CD14-positive monocyte (primary cell): Measurements from ENCODE around the gene SMURF1. TPM values are rescaled to one million over a fixed set of nuclear protein-coding genes. Genes with fewer than 3 reads are reported as not detected.

ENCODE experiments used
- DNase-seq, 3 donors: peaks; one replicate each; pipeline ENCODE4 v3.0.0-alpha.2; 2011 to 2022
- H2AFZ ChIP-seq: 2 replicates; pipeline ENCODE4 v1.6.0; 2012; ENCODE audit warnings: mild to moderate bottlenecking, low read depth, low read length, inconsistent platforms; ENCODE audit not compliant: insufficient read depth, poor library complexity, severe bottlenecking
- H3K27ac ChIP-seq, 2 donors: 1 replicate in 1 of 2; 2 replicates in 1 of 2; pipeline ENCODE4 v1.5.1; 2012 to 2013; ENCODE audit warnings: low read length in 2 of 2, control low read depth in 1 of 2, inconsistent platforms in 1 of 2, low read depth in 1 of 2, mild to moderate bottlenecking in 1 of 2
- H3K27me3 ChIP-seq, 2 donors: one replicate each; pipeline versions ENCODE4 v1.6.0 to v1.6.1; 2011 to 2013; ENCODE audit warnings: low read length in 2 of 2; ENCODE audit not compliant: control insufficient read depth in 2 of 2, insufficient read depth in 2 of 2
- H3K36me3 ChIP-seq, 2 donors: replicated peaks in 1 of 2; 1 replicate in 1 of 2; 2 replicates in 1 of 2; pipeline versions ENCODE4 v1.5.1 to v1.6.1; 2012 to 2013; ENCODE audit warnings: low read length in 2 of 2, control low read depth in 1 of 2, inconsistent platforms in 1 of 2, mild to moderate bottlenecking in 1 of 2; ENCODE audit not compliant: insufficient read depth in 2 of 2, control insufficient read depth in 1 of 2
- H3K4me1 ChIP-seq, 2 donors: 1 replicate in 1 of 2; 2 replicates in 1 of 2; pipeline versions ENCODE4 v1.5.1 to v1.6.1; 2012 to 2013; ENCODE audit warnings: low read length in 2 of 2, control low read depth in 1 of 2, inconsistent platforms in 1 of 2, mild to moderate bottlenecking in 1 of 2, moderate library complexity in 1 of 2; ENCODE audit not compliant: insufficient read depth in 2 of 2, control insufficient read depth in 1 of 2
- H3K4me2 ChIP-seq: replicated peaks from 2 replicates; pipeline ENCODE3; 2012; ENCODE audit warnings: low read length, moderate library complexity, mild to moderate bottlenecking; ENCODE audit not compliant: poor library complexity, severe bottlenecking; ENCODE audit errors: extremely low read depth
- H3K4me3 ChIP-seq, 3 experiments: fragments of 200-600 bp in 1 of 3; sonication (generic) in 1 of 3; replicated peaks in 1 of 3; 1 replicate in 2 of 3; 2 replicates in 1 of 3; pipeline ENCODE4 v1.5.1; 2011 to 2013; ENCODE audit warnings: low read length in 3 of 3, mild to moderate bottlenecking in 3 of 3, control low read depth in 2 of 3, low read depth in 2 of 3, inconsistent platforms in 1 of 3, moderate library complexity in 1 of 3
- H3K79me2 ChIP-seq: 2 replicates; pipeline ENCODE4 v1.6.0; 2012; ENCODE audit warnings: mild to moderate bottlenecking, control low read depth, inconsistent platforms, low read length, moderate library complexity; ENCODE audit not compliant: insufficient read depth
- H3K9ac ChIP-seq: 2 replicates; pipeline ENCODE4 v1.6.0; 2017; ENCODE audit warnings: low read length, mild to moderate bottlenecking; ENCODE audit not compliant: insufficient read depth, poor library complexity, severe bottlenecking
- H3K9me3 ChIP-seq, 2 donors: replicated peaks in 1 of 2; 1 replicate in 1 of 2; 2 replicates in 1 of 2; pipeline versions ENCODE4 v1.5.1 to v1.6.1; 2012 to 2013; ENCODE audit warnings: low read length in 2 of 2, control low read depth in 1 of 2; ENCODE audit not compliant: control insufficient read depth in 1 of 2, insufficient read depth in 1 of 2
- H4K20me1 ChIP-seq: 2 replicates; pipeline ENCODE4 v1.6.0; 2012; ENCODE audit warnings: mild to moderate bottlenecking, low read length, control low read depth, moderate library complexity; ENCODE audit not compliant: insufficient read depth
- H3K27ac Mint-ChIP-seq, 7 donors: one replicate each; pipeline ENCODE4 v1.8.0; 2020; ENCODE audit warnings: mild to moderate bottlenecking in 7 of 7, mixed read lengths in 7 of 7, moderate library complexity in 6 of 7, inconsistent platforms in 2 of 7
- H3K27me3 Mint-ChIP-seq, 3 donors: one replicate each; pipeline ENCODE4 v1.8.0; 2021 to 2022; ENCODE audit warnings: low read depth in 3 of 3, mild to moderate bottlenecking in 3 of 3, mixed read lengths in 3 of 3, moderate library complexity in 3 of 3, inconsistent platforms in 1 of 3
- H3K36me3 Mint-ChIP-seq, 2 donors: one replicate each; pipeline ENCODE4 v1.8.0; 2020; ENCODE audit warnings: mixed read lengths in 2 of 2, inconsistent platforms in 1 of 2, mild to moderate bottlenecking in 1 of 2
- H3K4me1 Mint-ChIP-seq: one replicate; pipeline ENCODE4 v1.8.0; 2020; ENCODE audit warnings: mild to moderate bottlenecking, mixed read lengths
- H3K4me3 Mint-ChIP-seq, 2 donors: one replicate each; pipeline ENCODE4 v1.8.0; 2020; ENCODE audit warnings: mild to moderate bottlenecking in 2 of 2, mixed read lengths in 2 of 2, moderate library complexity in 1 of 2
- H3K9me3 Mint-ChIP-seq, 7 donors: one replicate each; pipeline ENCODE4 v1.8.0; 2020 to 2022; ENCODE audit warnings: mixed read lengths in 7 of 7, mild to moderate bottlenecking in 6 of 7, moderate library complexity in 6 of 7, inconsistent platforms in 2 of 7
- WGBS: methylation state at CpG from one replicate; pipeline ENCODE4 v1.1.5; 2013; ENCODE audit warnings: missing lambda C conversion rate; ENCODE audit not compliant: insufficient coverage; 5-methylcytosine and 5-hydroxymethylcytosine counted together
- intact Hi-C, 2 donors: fragments of 100-400 bp; cut with micrococcal nuclease; formaldehyde crosslinking; loops; one replicate each; pipeline versions ENCODE4 v1.15.0 to v1.15.1; 2023
- polyA plus RNA-seq, 3 donors: library from polyadenylated mRNA; depleted of rRNA in 1 of 3; unstranded in 2 of 3; stranded (reverse) in 1 of 3; fragments of 300-500 nt in 2 of 3; fragments of >200 nt in 1 of 3; fragmentation: Illumina TruSeq in 2 of 3; gene quantifications; 1 replicate in 2 of 3; 2 replicates in 1 of 3; pipeline ENCODE4 v1.2.3, GENCODE V29; 2012 to 2021
- TF ChIP-seq, protein P1 (sequence below): fragments of 200-600 bp; IDR thresholded peaks from one replicate; pipeline ENCODE4 v1.8.0; 2022; ENCODE audit warnings: antibody characterized with exemption, mild to moderate bottlenecking

Gene SMURF1
- polyA plus RNA-seq, 3 donors: 0.48 to 15.8 (median 1.6) TPM

DNA sequence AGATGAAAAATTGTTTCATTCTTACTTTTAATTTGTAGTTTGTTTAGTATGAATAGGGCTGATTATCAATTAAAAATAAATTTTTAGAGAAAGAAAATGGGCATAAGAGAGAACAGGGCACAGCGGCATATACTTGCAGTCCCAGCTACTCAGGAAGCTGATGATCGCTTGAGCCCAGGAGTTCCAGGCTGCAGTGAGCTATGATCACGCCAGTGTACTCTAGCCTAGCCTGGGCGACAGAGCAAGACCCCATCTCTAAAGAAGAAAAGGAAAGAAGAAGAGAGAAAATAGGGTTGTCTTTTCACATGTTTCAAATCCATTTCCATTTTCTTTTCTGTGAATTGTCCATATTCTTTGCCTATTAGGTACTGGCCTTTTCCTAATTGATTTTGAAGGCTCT is 8.0 kb downstream of the SMURF1 start:
- H2AFZ ChIP-seq: no peak overlapping the region
- no peak overlapping the region for H3K4me3 ChIP-seq
- H3K9ac ChIP-seq: no peak overlapping the region
- H3K27ac ChIP-seq: no peak overlapping the region
- peaks cover 100% of the 10 kb centered on the region for H3K79me2 ChIP-seq
- TF ChIP-seq, protein P1, sequence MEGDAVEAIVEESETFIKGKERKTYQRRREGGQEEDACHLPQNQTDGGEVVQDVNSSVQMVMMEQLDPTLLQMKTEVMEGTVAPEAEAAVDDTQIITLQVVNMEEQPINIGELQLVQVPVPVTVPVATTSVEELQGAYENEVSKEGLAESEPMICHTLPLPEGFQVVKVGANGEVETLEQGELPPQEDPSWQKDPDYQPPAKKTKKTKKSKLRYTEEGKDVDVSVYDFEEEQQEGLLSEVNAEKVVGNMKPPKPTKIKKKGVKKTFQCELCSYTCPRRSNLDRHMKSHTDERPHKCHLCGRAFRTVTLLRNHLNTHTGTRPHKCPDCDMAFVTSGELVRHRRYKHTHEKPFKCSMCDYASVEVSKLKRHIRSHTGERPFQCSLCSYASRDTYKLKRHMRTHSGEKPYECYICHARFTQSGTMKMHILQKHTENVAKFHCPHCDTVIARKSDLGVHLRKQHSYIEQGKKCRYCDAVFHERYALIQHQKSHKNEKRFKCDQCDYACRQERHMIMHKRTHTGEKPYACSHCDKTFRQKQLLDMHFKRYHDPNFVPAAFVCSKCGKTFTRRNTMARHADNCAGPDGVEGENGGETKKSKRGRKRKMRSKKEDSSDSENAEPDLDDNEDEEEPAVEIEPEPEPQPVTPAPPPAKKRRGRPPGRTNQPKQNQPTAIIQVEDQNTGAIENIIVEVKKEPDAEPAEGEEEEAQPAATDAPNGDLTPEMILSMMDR: no peak
- no peak overlapping the region for H3K27ac Mint-ChIP-seq
- intact Hi-C loops: no loop called here
- no peaks in the 10 kb centered on the region for H3K27me3 ChIP-seq
- no peak overlapping the region for H3K4me2 ChIP-seq
- no peaks in the 10 kb centered on the region for H3K9me3 Mint-ChIP-seq
- H3K36me3 Mint-ChIP-seq: peaks cover 0 to 8% of the 10 kb centered on the region in 2 donors
- 93% methylated on average over 2 of the region's 4 CpGs for WGBS
- peaks cover 0 to 9% of the 10 kb centered on the region in 2 donors for H3K4me1 ChIP-seq
- no peaks in the 10 kb centered on the region for H3K9me3 ChIP-seq
- H3K4me1 Mint-ChIP-seq: peaks cover 38% of the 10 kb centered on the region
- H4K20me1 ChIP-seq: peaks cover 100% of the 10 kb centered on the region
- no peak for DNase-seq
- no peak overlapping the region for H3K4me3 Mint-ChIP-seq
- no peaks in the 10 kb centered on the region for H3K27me3 Mint-ChIP-seq
- no peaks in the 10 kb centered on the region for H3K36me3 ChIP-seq

DNA sequence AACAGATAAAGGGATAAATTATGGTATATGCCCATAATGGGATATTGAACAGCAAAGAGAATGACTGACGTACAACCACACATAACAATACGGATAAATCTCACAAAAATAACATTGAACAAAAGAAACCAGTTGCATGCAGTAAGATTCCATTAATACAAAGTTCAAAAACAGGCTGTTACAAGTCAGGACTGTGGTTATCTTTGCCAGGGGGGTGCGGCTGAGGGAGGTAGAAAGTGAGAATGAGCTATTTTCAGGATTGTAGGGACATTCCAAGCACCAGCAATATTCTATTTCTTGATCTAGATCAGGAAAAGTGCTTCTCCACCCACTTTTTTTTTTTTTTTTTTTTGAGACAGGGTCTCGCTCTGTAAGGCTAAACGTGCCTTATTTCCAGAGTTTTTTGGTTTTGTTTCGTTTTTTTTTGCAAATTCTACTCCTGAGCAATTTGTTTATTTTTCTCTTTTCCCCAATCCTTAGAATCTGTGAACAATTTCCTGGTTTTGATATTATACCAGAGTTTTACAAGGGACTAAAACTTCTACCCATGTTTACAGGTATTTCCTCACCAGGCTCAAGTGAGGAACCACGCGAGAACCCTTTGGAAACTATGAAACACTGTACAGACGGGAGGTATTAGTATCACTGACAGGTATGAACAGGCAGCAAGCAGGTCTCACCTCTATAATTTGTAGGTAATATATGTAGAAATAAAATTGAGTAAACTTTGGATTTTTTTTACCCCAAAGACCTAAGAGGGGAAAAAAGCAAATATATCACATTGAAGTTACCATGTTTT is 9.9 kb downstream of the SMURF1 start:
- TF ChIP-seq, protein P1: no peak
- Mint-ChIP-seq H3K36me3 (peaks cover 0 to 4% of the 10 kb centered on the region in 2 donors), H3K4me3 (no peak overlapping the region), H3K27me3 (no peaks in the 10 kb centered on the region), H3K27ac (no peak overlapping the region), H3K4me1 (peaks cover 33% of the 10 kb centered on the region), H3K9me3 (no peaks in the 10 kb centered on the region)
- Histone ChIP-seq H3K79me2 (peaks cover 100% of the 10 kb centered on the region), H3K36me3 (no peaks in the 10 kb centered on the region), H3K27ac (no peak overlapping the region), H3K4me1 (peaks cover 3 to 7% of the 10 kb centered on the region in 2 donors), H3K27me3 (no peaks in the 10 kb centered on the region), H3K9me3 (no peaks in the 10 kb centered on the region), H2AFZ (no peak overlapping the region), H3K4me2 (no peak overlapping the region), H4K20me1 (peaks cover 100% of the 10 kb centered on the region), H3K4me3 (no peak overlapping the region), H3K9ac (no peak overlapping the region)
- intact Hi-C loops: no loop called here
- no peak for DNase-seq
- no CpG with 5 or more reads among the region's 9 CpGs for WGBS
